GM12878 (cell line): ENCODE data around the gene FNTB. TPM values are rescaled to one million over a fixed set of nuclear protein-coding genes. Genes with fewer than 3 reads are reported as not detected.

ENCODE experiments used
- ATAC-seq: fragments of 200-7000 bp; cut with Tn5 transposase; 3 replicates; pipeline ENCODE4 v1.9.1; 2020; ENCODE audit warnings: mild to moderate bottlenecking, moderate library complexity
- BruUV-seq: library from RNA; stranded (reverse); fragments of 400-500 nt; replicated peaks from 2 replicates; lab custom pipeline; 2021; lab: Mats Ljungman, UMichigan
- CTCF ChIA-PET: fragments of 300-600 bp; sonication (Branson Sonifier 250); formaldehyde crosslinking; extraction: SDS; loops from one replicate; lab custom pipeline; 2021; ENCODE audit warnings: inconsistent platforms; lab: Yijun Ruan, JAX
- POLR2A ChIA-PET: fragments of 350-600 bp; formaldehyde crosslinking; extraction: SDS; loops from one replicate; lab custom pipeline; 2021; ENCODE audit warnings: inconsistent platforms; lab: Charles Lee
- RAD21 ChIA-PET: fragments of 300-600 bp; sonication (Branson Sonifier 250); formaldehyde crosslinking; loops from one replicate; lab custom pipeline; 2023; ENCODE audit warnings: antibody characterized with exemption; ENCODE audit not compliant: unreplicated experiment; lab: Charles Lee
- SMC1A ChIA-PET: fragments of 300-600 bp; sonication (Branson Sonifier 250); formaldehyde crosslinking; loops from one replicate; lab custom pipeline; 2023; ENCODE audit not compliant: unreplicated experiment, uncharacterized antibody; lab: Charles Lee
- DNase-seq: peaks from one replicate; pipeline ENCODE4 v3.0.0-alpha.2; 2011; ENCODE audit warnings: low read depth, low spot score
- FAIRE-seq: peaks from 3 replicates; lab custom pipeline; 2011; peaks lifted over from hg19 to GRCh38; lab: Jason Lieb, UNC
- H2AFZ ChIP-seq: 2 replicates; pipeline ENCODE4 v1.6.0; 2011; ENCODE audit warnings: low read depth, low read length, control low read depth; ENCODE audit not compliant: control insufficient read depth
- H3K27ac ChIP-seq: 2 replicates; pipeline ENCODE4 v1.5.1; 2011; ENCODE audit warnings: control low read depth; ENCODE audit not compliant: control insufficient read depth, insufficient read depth
- H3K27me3 ChIP-seq, 2 experiments: replicated peaks in 1 of 2; 2 replicates each; pipeline versions ENCODE4 v1.6.0 to v1.6.1; 2011; ENCODE audit warnings: low read length in 1 of 2; ENCODE audit not compliant: control insufficient read depth in 2 of 2, insufficient read depth in 2 of 2
- H3K36me3 ChIP-seq, 2 experiments: 2 replicates each; pipeline ENCODE4 v1.5.1; 2011; ENCODE audit warnings: low read length in 1 of 2; ENCODE audit not compliant: control insufficient read depth in 2 of 2, insufficient read depth in 2 of 2
- H3K4me1 ChIP-seq: 2 replicates; pipeline ENCODE4 v1.6.1; 2011; ENCODE audit warnings: mild to moderate bottlenecking, low read length, moderate library complexity, mixed read lengths; ENCODE audit not compliant: control insufficient read depth, insufficient read depth
- H3K4me2 ChIP-seq: 2 replicates; pipeline ENCODE4 v1.6.0; 2011; ENCODE audit warnings: control low read depth; ENCODE audit not compliant: control insufficient read depth, insufficient read depth
- H3K4me3 ChIP-seq: fragments of 200-600 bp; sonication (generic); 2 replicates; pipeline ENCODE4 v1.5.1; 2016
- H3K79me2 ChIP-seq: 2 replicates; pipeline ENCODE4 v1.6.0; 2011; ENCODE audit warnings: low read length; ENCODE audit not compliant: control insufficient read depth, insufficient read depth
- H3K9ac ChIP-seq: 2 replicates; pipeline ENCODE4 v1.8.0; 2011; ENCODE audit warnings: low read length, control low read depth, mixed read lengths; ENCODE audit not compliant: control insufficient read depth, insufficient read depth
- H3K9me3 ChIP-seq: replicated peaks from 3 replicates; pipeline ENCODE4 v1.5.1; 2011; ENCODE audit warnings: mild to moderate bottlenecking, low read length; ENCODE audit not compliant: control insufficient read depth, insufficient read depth
- H4K20me1 ChIP-seq: 2 replicates; pipeline ENCODE4 v1.6.0; 2011; ENCODE audit not compliant: control insufficient read depth, insufficient read depth
- JUNB ChIP-seq: IDR thresholded peaks from 2 replicates; pipeline ENCODE4 v1.6.1; 2016; ENCODE audit warnings: antibody characterized with exemption, mild to moderate bottlenecking
- POLR2AphosphoS2 ChIP-seq: IDR thresholded peaks from 2 replicates; pipeline ENCODE4 v1.6.1; 2011; ENCODE audit warnings: low read depth, mild to moderate bottlenecking, low read length, improper control_type of control experiment, moderate library complexity
- TCF7 ChIP-seq: IDR thresholded peaks from 2 replicates; pipeline ENCODE4 v1.6.1; 2014; ENCODE audit warnings: antibody characterized with exemption, borderline replicate concordance
- WGBS: methylation state at CpG from one replicate; pipeline ENCODE4 v1.1.6; 2016; ENCODE audit warnings: low lambda C conversion rate; ENCODE audit not compliant: insufficient replicate concordance, insufficient coverage; ENCODE audit errors: missing lambda C conversion rate; 5-methylcytosine and 5-hydroxymethylcytosine counted together
- in situ Hi-C: fragments of 300-500 bp; cut with MboI; formaldehyde crosslinking; loops from 9 replicates; pipeline ENCODE4 v1.14.3; 2018; ENCODE audit warnings: mixed read lengths
- intact Hi-C: fragments of 100-400 bp; cut with micrococcal nuclease; formaldehyde crosslinking; loops from one replicate; pipeline ENCODE4 v1.14.2; 2022; ENCODE audit not compliant: unreplicated experiment
- polyA plus RNA-seq, 11 experiments: library from polyadenylated mRNA; depleted of rRNA in 4 of 11; unstranded in 6 of 11; stranded (reverse) in 5 of 11; fragments of >200 nt; fragmentation: Nextera tagmentation in 4 of 11; fragmentation: Illumina TruSeq in 1 of 11; extraction: Ambion mirVana in 4 of 11; extraction: Trizol in 1 of 11; gene quantifications; 1 replicate in 1 of 11; 2 replicates in 10 of 11; pipeline versions ENCODE4 v1.2.1 to v1.2.3, GENCODE V29; 2011 to 2016; ENCODE audit warnings: inconsistent platforms in 2 of 11, missing spikeins in 2 of 11, low read depth in 1 of 11
- total RNA-seq, 4 experiments: library from RNA; depleted of rRNA in 3 of 4; stranded (reverse); fragments of >200 nt in 3 of 4; fragmentation: Illumina TruSeq in 1 of 4; extraction: Trizol in 1 of 4; gene quantifications; 2 replicates each; pipeline versions ENCODE4 v1.2.1 to v1.2.3, GENCODE V29; 2013 to 2021
- TF ChIP-seq, protein P1 (sequence below): fragments of 150-350 bp; IDR thresholded peaks from 2 replicates; pipeline ENCODE4 v1.6.1; 2016; ENCODE audit warnings: low read depth, low read length

The FNTB gene
- total and polyA plus RNA-seq, 10 of the 15 experiments (the other 5 are each of a cell fraction or from before 2014, with no cell fraction given), result 10.4 to 25.1 (median 16.7) TPM

DNA sequence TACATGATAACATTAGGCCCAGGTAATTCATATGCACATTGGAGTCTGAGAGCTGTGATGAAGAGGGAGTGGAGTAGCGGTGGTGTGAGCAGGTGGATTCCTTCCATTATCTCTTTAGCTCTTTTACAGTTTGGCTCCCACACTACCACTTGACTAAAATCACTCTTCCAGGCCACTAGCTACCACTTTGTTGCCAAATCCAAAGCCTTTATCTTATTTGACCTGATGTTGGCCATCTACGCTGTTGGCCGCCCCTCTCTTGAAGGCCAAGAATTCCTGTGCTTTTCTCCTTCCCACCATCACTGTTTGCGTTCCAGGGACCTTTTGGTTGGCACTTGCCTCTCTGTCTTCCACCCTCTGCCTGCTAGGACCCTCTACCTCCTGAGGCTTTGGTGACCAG, 119.6 kb downstream of the FNTB start:
- ChIA-PET CTCF (interaction anchor here (0.9 kb wide), 1 partner anchor 27 kb away, joined by 3 read pairs; no protein-coding TSS in a partner anchor), RAD21 (interaction anchor here (0.9 kb wide), 1 partner anchor 15 kb away, joined by 3 read pairs; no protein-coding TSS in a partner anchor), SMC1A (interaction anchor here (1.2 kb wide), 1 partner anchor 22 kb away, joined by 3 read pairs; no protein-coding TSS in a partner anchor), POLR2A (interaction anchor here (0.6 kb wide), 1 partner anchor 335 kb away, joined by 4 read pairs; no protein-coding TSS in a partner anchor)
- no peak overlapping the region for H2AFZ ChIP-seq
- no TSS peak for BruUV-seq
- no peak for ATAC-seq
- FAIRE-seq, result no peak
- intact Hi-C loops, result no loop called here
- no peak overlapping the region for H3K4me3 ChIP-seq
- H3K9ac ChIP-seq, result no peak overlapping the region
- no peak for TF ChIP-seq TCF7
- no peaks in the 10 kb centered on the region; the same call in none of the 2 replicates for H3K4me1 ChIP-seq
- no peak for DNase-seq
- no peaks in the 10 kb centered on the region for H3K27me3 ChIP-seq
- H4K20me1 ChIP-seq, result no peaks in the 10 kb centered on the region
- peaks cover 9% of the 10 kb centered on the region for H3K79me2 ChIP-seq
- WGBS, result 81% methylated on average over 4 of the region's 4 CpGs
- no peak overlapping the region for H3K27ac ChIP-seq
- no peaks in the 10 kb centered on the region for H3K36me3 ChIP-seq
- H3K4me2 ChIP-seq, result no peak overlapping the region
- no peaks in the 10 kb centered on the region for H3K9me3 ChIP-seq
- in situ Hi-C loops, result no loop called here

DNA sequence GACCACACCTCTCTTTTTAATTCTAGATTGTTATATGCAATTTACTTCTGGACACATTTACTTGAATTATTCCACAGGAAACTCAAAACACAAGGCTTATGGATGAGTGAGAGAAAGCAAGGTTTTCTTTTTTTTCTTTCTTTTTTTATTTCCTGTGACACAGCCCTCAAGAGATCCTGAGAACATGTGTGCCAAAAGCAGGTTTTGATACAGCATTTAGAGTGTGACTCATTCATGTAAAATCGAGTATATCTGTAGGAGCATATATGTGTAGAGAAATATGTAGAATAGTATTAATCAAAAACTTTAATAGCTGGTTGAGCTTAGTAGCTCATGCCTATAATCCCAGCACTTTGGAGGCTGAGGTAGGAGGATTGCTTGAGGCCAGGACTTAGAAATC, 120.0 kb downstream of the FNTB start:
- no peak overlapping the region for H3K9ac ChIP-seq
- H4K20me1 ChIP-seq, result no peaks in the 10 kb centered on the region
- POLR2A ChIA-PET, result interaction anchor here (0.6 kb wide), 2 partner anchors 11 to 335 kb away, joined by 3 to 4 read pairs; no protein-coding TSS in a partner anchor
- DNase-seq (no peak), ATAC-seq (no peak), FAIRE-seq (no peak)
- CTCF ChIA-PET, result interaction anchor here (0.9 kb wide), 1 partner anchor 28 kb away, joined by 3 read pairs; no protein-coding TSS in a partner anchor
- H2AFZ ChIP-seq, result no peak overlapping the region
- no peaks in the 10 kb centered on the region for H3K27me3 ChIP-seq
- no peak overlapping the region for H3K27ac ChIP-seq
- no peaks in the 10 kb centered on the region; the same call in none of the 2 replicates for H3K4me1 ChIP-seq
- 0% methylated on average over 1 of the region's 1 CpG for WGBS
- peaks cover 6% of the 10 kb centered on the region for H3K79me2 ChIP-seq
- SMC1A ChIA-PET, result interaction anchor here (1.2 kb wide), 1 partner anchor 23 kb away, joined by 3 read pairs; no protein-coding TSS in a partner anchor
- H3K4me2 ChIP-seq, result no peak overlapping the region
- no peak overlapping the region for H3K4me3 ChIP-seq
- no peaks in the 10 kb centered on the region for H3K9me3 ChIP-seq
- 0 out of 2 replicates have a peak, but pooled peaks have one; percentile 14 for TF ChIP-seq JUNB
- no peak for TF ChIP-seq POLR2AphosphoS2
- TF ChIP-seq, protein P1, sequence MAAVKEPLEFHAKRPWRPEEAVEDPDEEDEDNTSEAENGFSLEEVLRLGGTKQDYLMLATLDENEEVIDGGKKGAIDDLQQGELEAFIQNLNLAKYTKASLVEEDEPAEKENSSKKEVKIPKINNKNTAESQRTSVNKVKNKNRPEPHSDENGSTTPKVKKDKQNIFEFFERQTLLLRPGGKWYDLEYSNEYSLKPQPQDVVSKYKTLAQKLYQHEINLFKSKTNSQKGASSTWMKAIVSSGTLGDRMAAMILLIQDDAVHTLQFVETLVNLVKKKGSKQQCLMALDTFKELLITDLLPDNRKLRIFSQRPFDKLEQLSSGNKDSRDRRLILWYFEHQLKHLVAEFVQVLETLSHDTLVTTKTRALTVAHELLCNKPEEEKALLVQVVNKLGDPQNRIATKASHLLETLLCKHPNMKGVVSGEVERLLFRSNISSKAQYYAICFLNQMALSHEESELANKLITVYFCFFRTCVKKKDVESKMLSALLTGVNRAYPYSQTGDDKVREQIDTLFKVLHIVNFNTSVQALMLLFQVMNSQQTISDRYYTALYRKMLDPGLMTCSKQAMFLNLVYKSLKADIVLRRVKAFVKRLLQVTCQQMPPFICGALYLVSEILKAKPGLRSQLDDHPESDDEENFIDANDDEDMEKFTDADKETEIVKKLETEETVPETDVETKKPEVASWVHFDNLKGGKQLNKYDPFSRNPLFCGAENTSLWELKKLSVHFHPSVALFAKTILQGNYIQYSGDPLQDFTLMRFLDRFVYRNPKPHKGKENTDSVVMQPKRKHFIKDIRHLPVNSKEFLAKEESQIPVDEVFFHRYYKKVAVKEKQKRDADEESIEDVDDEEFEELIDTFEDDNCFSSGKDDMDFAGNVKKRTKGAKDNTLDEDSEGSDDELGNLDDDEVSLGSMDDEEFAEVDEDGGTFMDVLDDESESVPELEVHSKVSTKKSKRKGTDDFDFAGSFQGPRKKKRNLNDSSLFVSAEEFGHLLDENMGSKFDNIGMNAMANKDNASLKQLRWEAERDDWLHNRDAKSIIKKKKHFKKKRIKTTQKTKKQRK, result no peak
- no TSS peak for BruUV-seq
- intact Hi-C loops (no loop called here), in situ Hi-C loops (no loop called here)
- no peaks in the 10 kb centered on the region for H3K36me3 ChIP-seq
- RAD21 ChIA-PET, result interaction anchor here (0.9 kb wide), 1 partner anchor 14 kb away, joined by 3 read pairs; no protein-coding TSS in a partner anchor
